WTC11 (cell line): ENCODE results near the gene DGKK. TPM values are rescaled to one million over a fixed set of nuclear protein-coding genes. Genes with fewer than 3 reads are reported as not detected.
"Not testable (repeated sequence)": the region's sequence is repeated elsewhere in the genome, so short reads cannot be mapped to it uniquely, and the experiment has no call there.

ENCODE experiments used
- ATAC-seq: fragments of 200-7000 bp; cut with Tn5 transposase; 2 replicates; pipeline ENCODE4 v1.10.0; 2021; ENCODE audit warnings: mild to moderate bottlenecking, moderate library complexity
- CTCF ChIA-PET: fragments of 300-600 bp; sonication (Branson Sonifier 250); formaldehyde crosslinking; loops from one replicate; lab custom pipeline; 2021; ENCODE audit warnings: antibody characterized with exemption; lab: Charles Lee
- POLR2A ChIA-PET: fragments of 350-600 bp; sonication (Branson Sonifier 250); formaldehyde crosslinking; loops from one replicate; lab custom pipeline; 2021; ENCODE audit warnings: antibody characterized with exemption; lab: Charles Lee
- DNase-seq: peaks from one replicate; pipeline ENCODE4 v3.0.0; 2021; ENCODE audit warnings: low spot score
- H3K27ac Mint-ChIP-seq: 2 replicates; pipeline ENCODE4 v1.8.0; 2021; ENCODE audit warnings: mixed read lengths
- H3K27me3 Mint-ChIP-seq: 2 replicates; pipeline ENCODE4 v1.8.0; 2021; ENCODE audit warnings: low read depth, mild to moderate bottlenecking, moderate library complexity, mixed read lengths
- H3K36me3 Mint-ChIP-seq: 2 replicates; pipeline ENCODE4 v1.8.0; 2021; ENCODE audit warnings: mixed read lengths
- H3K4me1 Mint-ChIP-seq: 2 replicates; pipeline ENCODE4 v1.8.0; 2022; ENCODE audit warnings: mixed read lengths
- H3K4me3 Mint-ChIP-seq: 2 replicates; pipeline ENCODE4 v1.8.0; 2021; ENCODE audit warnings: mild to moderate bottlenecking, moderate library complexity, mixed read lengths
- H3K9me3 Mint-ChIP-seq: 2 replicates; pipeline ENCODE4 v1.8.0; 2021; ENCODE audit warnings: mixed read lengths
- CBFB ChIP-seq: sonication (generic); formaldehyde crosslinking; IDR thresholded peaks from 2 replicates; pipeline ENCODE4 v1.8.1; 2022; ENCODE audit warnings: mild to moderate bottlenecking, low read depth, missing genetic modification reagents
- CREM ChIP-seq: sonication (generic); formaldehyde crosslinking; IDR thresholded peaks from 2 replicates; pipeline ENCODE4 v1.8.1; 2022; ENCODE audit warnings: mild to moderate bottlenecking, missing genetic modification reagents, moderate library complexity
- ESRRA ChIP-seq: sonication (generic); formaldehyde crosslinking; IDR thresholded peaks from 2 replicates; pipeline ENCODE4 v1.8.1; 2022; ENCODE audit warnings: mild to moderate bottlenecking, missing genetic modification reagents, borderline replicate concordance
- ETV6 ChIP-seq: sonication (generic); formaldehyde crosslinking; IDR thresholded peaks from 2 replicates; pipeline ENCODE4 v1.8.1; 2022; ENCODE audit warnings: mild to moderate bottlenecking, missing genetic modification reagents
- FOXK1 ChIP-seq: sonication (generic); formaldehyde crosslinking; IDR thresholded peaks from 2 replicates; pipeline ENCODE4 v1.8.0; 2022; ENCODE audit warnings: mild to moderate bottlenecking, moderate library complexity, missing genetic modification reagents
- GRHL2 ChIP-seq: fragments of 250-450 bp; sonication (Bioruptor Pico); IDR thresholded peaks from 2 replicates; pipeline ENCODE4 v1.8.0; 2022; ENCODE audit warnings: mild to moderate bottlenecking, moderate library complexity; ENCODE audit not compliant: insufficient replicate concordance, severe bottlenecking
- GTF2I ChIP-seq: fragments of 250-450 bp; sonication (Bioruptor Pico); conservative IDR thresholded peaks from 2 replicates; pipeline ENCODE4 v1.4.0; 2021; ENCODE audit warnings: mild to moderate bottlenecking
- IRF2 ChIP-seq: sonication (generic); formaldehyde crosslinking; IDR thresholded peaks from 2 replicates; pipeline ENCODE4 v1.8.0; 2022; ENCODE audit warnings: low read depth, missing genetic modification reagents, borderline replicate concordance
- KAT7 ChIP-seq: sonication (generic); formaldehyde crosslinking; IDR thresholded peaks from 2 replicates; pipeline ENCODE4 v1.8.1; 2023; ENCODE audit warnings: missing genetic modification reagents, mild to moderate bottlenecking, borderline replicate concordance
- NFE2L1 ChIP-seq: sonication (generic); formaldehyde crosslinking; IDR thresholded peaks from 2 replicates; pipeline ENCODE4 v1.8.1; 2023; ENCODE audit warnings: missing genetic modification reagents
- NFYB ChIP-seq: sonication (generic); formaldehyde crosslinking; conservative IDR thresholded peaks from 2 replicates; pipeline ENCODE4 v1.8.0; 2022; ENCODE audit warnings: low read depth, missing genetic modification reagents
- NR1H2 ChIP-seq: sonication (generic); formaldehyde crosslinking; IDR thresholded peaks from 2 replicates; pipeline ENCODE4 v1.9.0; 2021; ENCODE audit warnings: mild to moderate bottlenecking, moderate library complexity, missing genetic modification reagents
- PRRX2 ChIP-seq: fragments of 250-450 bp; sonication (Bioruptor Pico); IDR thresholded peaks from 2 replicates; pipeline ENCODE4 v1.8.0; 2021; ENCODE audit warnings: mild to moderate bottlenecking
- SMAD4 ChIP-seq: sonication (generic); formaldehyde crosslinking; IDR thresholded peaks from 2 replicates; pipeline ENCODE4 v1.8.0; 2022; ENCODE audit warnings: mild to moderate bottlenecking, missing genetic modification reagents
- TCF7 ChIP-seq: sonication (generic); formaldehyde crosslinking; IDR thresholded peaks from 2 replicates; pipeline ENCODE4 v1.8.0; 2022; ENCODE audit warnings: mild to moderate bottlenecking, low read depth, missing genetic modification reagents, moderate library complexity
- TEAD4 ChIP-seq: sonication (generic); formaldehyde crosslinking; IDR thresholded peaks from 2 replicates; pipeline ENCODE4 v1.8.0; 2022; ENCODE audit warnings: mild to moderate bottlenecking, missing genetic modification reagents
- ZNF121 ChIP-seq: sonication (generic); formaldehyde crosslinking; IDR thresholded peaks from 2 replicates; pipeline ENCODE4 v1.8.0; 2023; ENCODE audit warnings: missing genetic modification reagents
- ZNF219 ChIP-seq: sonication (generic); formaldehyde crosslinking; IDR thresholded peaks from 2 replicates; pipeline ENCODE4 v1.8.0; 2023; ENCODE audit warnings: missing genetic modification reagents, mild to moderate bottlenecking, borderline replicate concordance
- ZNF416 ChIP-seq: fragments of 250-450 bp; sonication (Bioruptor Pico); IDR thresholded peaks from 2 replicates; pipeline ENCODE4 v1.9.0; 2021; ENCODE audit warnings: mild to moderate bottlenecking, inconsistent platforms
- total RNA-seq: library from RNA; stranded (reverse); gene quantifications from 3 replicates; pipeline ENCODE4 v1.2.3, GENCODE V29; 2021
- TF ChIP-seq, protein P1 (sequence below): fragments of 250-450 bp; sonication (Bioruptor Pico); conservative IDR thresholded peaks from 2 replicates; pipeline ENCODE4 v1.9.0; 2021; ENCODE audit warnings: mild to moderate bottlenecking
- TF ChIP-seq, protein P2 (sequence below): sonication (generic); formaldehyde crosslinking; IDR thresholded peaks from 2 replicates; pipeline ENCODE4 v1.8.1; 2023; ENCODE audit warnings: mild to moderate bottlenecking, missing genetic modification reagents, borderline replicate concordance
- TF ChIP-seq, protein P3 (sequence below): fragments of 250-450 bp; sonication (Bioruptor Pico); IDR thresholded peaks from 2 replicates; pipeline ENCODE4 v1.8.0; 2021; ENCODE audit warnings: mild to moderate bottlenecking
- TF ChIP-seq, protein P4 (sequence below): sonication (generic); formaldehyde crosslinking; IDR thresholded peaks from 2 replicates; pipeline ENCODE4 v1.8.1; 2022; ENCODE audit warnings: mild to moderate bottlenecking, moderate library complexity, missing genetic modification reagents
- TF ChIP-seq, protein P5 (sequence below): fragments of 250-450 bp; sonication (Bioruptor Pico); IDR thresholded peaks from 2 replicates; pipeline ENCODE4 v1.9.0; 2021; ENCODE audit warnings: mild to moderate bottlenecking
- TF ChIP-seq, protein P6 (sequence below): sonication (generic); formaldehyde crosslinking; IDR thresholded peaks from 2 replicates; pipeline ENCODE4 v1.8.1; 2022; ENCODE audit warnings: low read depth, missing genetic modification reagents, borderline replicate concordance

DGKK gene
- total RNA-seq, 1 experiment from 2014 or later: 1.9 TPM

DNA sequence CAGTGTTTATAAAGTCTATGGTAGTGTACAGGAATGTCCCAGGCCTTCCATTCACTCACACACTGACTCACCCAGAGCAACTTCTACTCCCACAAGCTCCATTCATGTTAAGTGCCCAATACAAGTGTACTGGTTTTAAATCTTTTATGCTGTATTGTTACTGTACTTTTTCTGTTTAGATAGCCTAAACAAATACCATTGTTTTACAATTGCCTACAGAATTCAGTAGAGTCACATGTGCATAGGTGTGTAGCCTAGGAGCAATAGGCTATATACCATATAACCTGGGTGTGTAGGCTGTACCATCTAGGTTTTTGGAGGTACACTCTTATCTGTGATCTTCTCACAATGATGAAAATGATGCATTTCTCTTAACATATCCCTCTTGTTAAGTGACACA, 126.7 kb downstream of the DGKK start:
- no peaks in the 10 kb centered on the region; the same call in 1 of the 2 replicates for H3K27me3 Mint-ChIP-seq
- no peak overlapping the region for H3K27ac Mint-ChIP-seq
- H3K9me3 Mint-ChIP-seq: 0 out of 2 replicates have a peak, but pooled peaks cover 4% of the 10 kb centered on the region
- no peak for ATAC-seq
- ChIA-PET CTCF (no interaction called here), POLR2A (no interaction called here)
- DNase-seq: no peak
- H3K4me1 Mint-ChIP-seq: no peaks in the 10 kb centered on the region
- no peak overlapping the region for H3K4me3 Mint-ChIP-seq
- TF ChIP-seq ETV6 (CRISPR knock-in tag) (no peak), KAT7 (no peak), NR1H2 (CRISPR knock-in tag) (no peak), ZNF121 (CRISPR knock-in tag) (no peak), ESRRA (no peak), TCF7 (CRISPR knock-in tag) (no peak), ZNF416 (no peak), SMAD4 (CRISPR knock-in tag) (no peak), GTF2I (no peak), NFE2L1 (CRISPR knock-in tag) (no peak), ZNF219 (CRISPR knock-in tag) (no peak)
- TF ChIP-seq, protein P1, sequence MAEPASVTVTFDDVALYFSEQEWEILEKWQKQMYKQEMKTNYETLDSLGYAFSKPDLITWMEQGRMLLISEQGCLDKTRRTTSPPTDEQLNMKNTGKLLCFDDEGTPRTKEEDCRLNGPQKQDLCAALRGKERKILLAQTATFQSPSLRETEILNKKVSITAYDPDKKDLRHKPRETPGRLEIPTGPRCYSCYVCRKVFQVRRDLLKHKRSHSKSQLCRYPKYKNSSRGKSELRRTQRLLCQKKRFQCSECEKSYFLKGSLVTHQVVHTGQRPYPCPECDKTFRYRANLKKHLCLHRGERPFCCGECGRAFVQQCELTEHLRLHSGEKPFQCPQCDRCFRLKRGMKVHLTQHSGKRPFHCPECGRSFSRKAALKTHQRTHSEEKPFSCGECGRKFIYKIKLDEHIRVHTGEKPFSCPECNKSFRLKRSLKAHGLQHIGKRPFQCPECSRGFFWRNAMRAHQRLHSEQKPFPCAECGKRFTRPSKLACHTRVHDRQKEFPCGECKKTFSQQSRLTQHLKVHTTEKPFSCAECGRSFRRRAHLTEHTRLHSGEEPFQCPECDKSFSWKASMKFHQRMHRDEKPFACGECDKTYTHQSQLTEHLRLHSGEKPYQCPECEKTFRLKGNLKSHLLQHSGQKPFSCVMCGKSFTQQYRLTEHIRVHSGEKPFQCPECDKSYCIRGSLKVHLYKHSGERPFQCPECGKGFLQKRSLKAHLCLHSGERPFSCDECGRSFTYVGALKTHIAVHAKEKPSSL (CRISPR knock-in tag): no peak
- TF ChIP-seq, protein P2, sequence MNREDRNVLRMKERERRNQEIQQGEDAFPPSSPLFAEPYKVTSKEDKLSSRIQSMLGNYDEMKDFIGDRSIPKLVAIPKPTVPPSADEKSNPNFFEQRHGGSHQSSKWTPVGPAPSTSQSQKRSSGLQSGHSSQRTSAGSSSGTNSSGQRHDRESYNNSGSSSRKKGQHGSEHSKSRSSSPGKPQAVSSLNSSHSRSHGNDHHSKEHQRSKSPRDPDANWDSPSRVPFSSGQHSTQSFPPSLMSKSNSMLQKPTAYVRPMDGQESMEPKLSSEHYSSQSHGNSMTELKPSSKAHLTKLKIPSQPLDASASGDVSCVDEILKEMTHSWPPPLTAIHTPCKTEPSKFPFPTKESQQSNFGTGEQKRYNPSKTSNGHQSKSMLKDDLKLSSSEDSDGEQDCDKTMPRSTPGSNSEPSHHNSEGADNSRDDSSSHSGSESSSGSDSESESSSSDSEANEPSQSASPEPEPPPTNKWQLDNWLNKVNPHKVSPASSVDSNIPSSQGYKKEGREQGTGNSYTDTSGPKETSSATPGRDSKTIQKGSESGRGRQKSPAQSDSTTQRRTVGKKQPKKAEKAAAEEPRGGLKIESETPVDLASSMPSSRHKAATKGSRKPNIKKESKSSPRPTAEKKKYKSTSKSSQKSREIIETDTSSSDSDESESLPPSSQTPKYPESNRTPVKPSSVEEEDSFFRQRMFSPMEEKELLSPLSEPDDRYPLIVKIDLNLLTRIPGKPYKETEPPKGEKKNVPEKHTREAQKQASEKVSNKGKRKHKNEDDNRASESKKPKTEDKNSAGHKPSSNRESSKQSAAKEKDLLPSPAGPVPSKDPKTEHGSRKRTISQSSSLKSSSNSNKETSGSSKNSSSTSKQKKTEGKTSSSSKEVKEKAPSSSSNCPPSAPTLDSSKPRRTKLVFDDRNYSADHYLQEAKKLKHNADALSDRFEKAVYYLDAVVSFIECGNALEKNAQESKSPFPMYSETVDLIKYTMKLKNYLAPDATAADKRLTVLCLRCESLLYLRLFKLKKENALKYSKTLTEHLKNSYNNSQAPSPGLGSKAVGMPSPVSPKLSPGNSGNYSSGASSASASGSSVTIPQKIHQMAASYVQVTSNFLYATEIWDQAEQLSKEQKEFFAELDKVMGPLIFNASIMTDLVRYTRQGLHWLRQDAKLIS (CRISPR knock-in tag): no peak
- TF ChIP-seq, protein P3, sequence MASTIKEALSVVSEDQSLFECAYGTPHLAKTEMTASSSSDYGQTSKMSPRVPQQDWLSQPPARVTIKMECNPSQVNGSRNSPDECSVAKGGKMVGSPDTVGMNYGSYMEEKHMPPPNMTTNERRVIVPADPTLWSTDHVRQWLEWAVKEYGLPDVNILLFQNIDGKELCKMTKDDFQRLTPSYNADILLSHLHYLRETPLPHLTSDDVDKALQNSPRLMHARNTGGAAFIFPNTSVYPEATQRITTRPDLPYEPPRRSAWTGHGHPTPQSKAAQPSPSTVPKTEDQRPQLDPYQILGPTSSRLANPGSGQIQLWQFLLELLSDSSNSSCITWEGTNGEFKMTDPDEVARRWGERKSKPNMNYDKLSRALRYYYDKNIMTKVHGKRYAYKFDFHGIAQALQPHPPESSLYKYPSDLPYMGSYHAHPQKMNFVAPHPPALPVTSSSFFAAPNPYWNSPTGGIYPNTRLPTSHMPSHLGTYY: no peak
- TF ChIP-seq, protein P4, sequence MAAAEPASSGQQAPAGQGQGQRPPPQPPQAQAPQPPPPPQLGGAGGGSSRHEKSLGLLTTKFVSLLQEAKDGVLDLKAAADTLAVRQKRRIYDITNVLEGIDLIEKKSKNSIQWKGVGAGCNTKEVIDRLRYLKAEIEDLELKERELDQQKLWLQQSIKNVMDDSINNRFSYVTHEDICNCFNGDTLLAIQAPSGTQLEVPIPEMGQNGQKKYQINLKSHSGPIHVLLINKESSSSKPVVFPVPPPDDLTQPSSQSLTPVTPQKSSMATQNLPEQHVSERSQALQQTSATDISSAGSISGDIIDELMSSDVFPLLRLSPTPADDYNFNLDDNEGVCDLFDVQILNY (CRISPR knock-in tag): no peak
- TF ChIP-seq, protein P5, sequence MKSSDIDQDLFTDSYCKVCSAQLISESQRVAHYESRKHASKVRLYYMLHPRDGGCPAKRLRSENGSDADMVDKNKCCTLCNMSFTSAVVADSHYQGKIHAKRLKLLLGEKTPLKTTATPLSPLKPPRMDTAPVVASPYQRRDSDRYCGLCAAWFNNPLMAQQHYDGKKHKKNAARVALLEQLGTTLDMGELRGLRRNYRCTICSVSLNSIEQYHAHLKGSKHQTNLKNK (CRISPR knock-in tag): no peak
- no peaks in the 10 kb centered on the region for H3K36me3 Mint-ChIP-seq

DNA sequence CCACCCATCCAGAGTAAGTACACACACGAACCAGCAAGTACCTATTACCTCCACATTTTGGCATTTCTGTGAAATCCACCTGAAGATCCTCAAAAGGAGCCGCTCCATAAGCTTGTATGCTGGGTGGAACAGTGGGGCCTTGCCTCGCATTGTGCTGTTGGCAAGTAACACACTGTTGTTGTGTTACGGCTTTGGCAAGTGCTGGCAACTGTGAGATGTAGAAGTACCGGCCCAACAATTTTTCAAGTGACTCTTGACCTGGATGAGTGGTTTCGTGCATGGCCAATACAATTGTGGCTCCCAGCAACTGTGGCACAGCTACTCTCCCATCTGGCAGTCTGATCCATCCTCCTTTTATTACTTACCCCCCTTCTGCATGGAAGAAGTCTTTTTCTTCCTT, 137.3 kb downstream of the DGKK start:
- ATAC-seq: no peak
- Mint-ChIP-seq H3K27me3 (no peaks in the 10 kb centered on the region; the same call in 1 of the 2 replicates), H3K27ac (no peak overlapping the region), H3K36me3 (peaks cover 6% of the 10 kb centered on the region), H3K9me3 (peaks cover 9% of the 10 kb centered on the region), H3K4me1 (no peaks in the 10 kb centered on the region), H3K4me3 (no peak overlapping the region)
- TF ChIP-seq CREM (CRISPR knock-in tag) (no peak), NFYB (CRISPR knock-in tag) (no peak), GRHL2 (no peak), TEAD4 (no peak), IRF2 (CRISPR knock-in tag) (no peak), FOXK1 (CRISPR knock-in tag) (no peak), PRRX2 (CRISPR knock-in tag) (no peak), SMAD4 (CRISPR knock-in tag) (no peak), GTF2I (no peak), CBFB (no peak)
- TF ChIP-seq, protein P6, sequence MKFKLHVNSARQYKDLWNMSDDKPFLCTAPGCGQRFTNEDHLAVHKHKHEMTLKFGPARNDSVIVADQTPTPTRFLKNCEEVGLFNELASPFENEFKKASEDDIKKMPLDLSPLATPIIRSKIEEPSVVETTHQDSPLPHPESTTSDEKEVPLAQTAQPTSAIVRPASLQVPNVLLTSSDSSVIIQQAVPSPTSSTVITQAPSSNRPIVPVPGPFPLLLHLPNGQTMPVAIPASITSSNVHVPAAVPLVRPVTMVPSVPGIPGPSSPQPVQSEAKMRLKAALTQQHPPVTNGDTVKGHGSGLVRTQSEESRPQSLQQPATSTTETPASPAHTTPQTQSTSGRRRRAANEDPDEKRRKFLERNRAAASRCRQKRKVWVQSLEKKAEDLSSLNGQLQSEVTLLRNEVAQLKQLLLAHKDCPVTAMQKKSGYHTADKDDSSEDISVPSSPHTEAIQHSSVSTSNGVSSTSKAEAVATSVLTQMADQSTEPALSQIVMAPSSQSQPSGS (CRISPR knock-in tag): no peak
- POLR2A ChIA-PET: no interaction called here
- CTCF ChIA-PET: interaction anchor here (1.0 to 1.3 kb wide), 4 partner anchors 38 to 266 kb away, joined by 3 to 5 read pairs (median 3); no protein-coding TSS in a partner anchor
- no peak for DNase-seq

DNA sequence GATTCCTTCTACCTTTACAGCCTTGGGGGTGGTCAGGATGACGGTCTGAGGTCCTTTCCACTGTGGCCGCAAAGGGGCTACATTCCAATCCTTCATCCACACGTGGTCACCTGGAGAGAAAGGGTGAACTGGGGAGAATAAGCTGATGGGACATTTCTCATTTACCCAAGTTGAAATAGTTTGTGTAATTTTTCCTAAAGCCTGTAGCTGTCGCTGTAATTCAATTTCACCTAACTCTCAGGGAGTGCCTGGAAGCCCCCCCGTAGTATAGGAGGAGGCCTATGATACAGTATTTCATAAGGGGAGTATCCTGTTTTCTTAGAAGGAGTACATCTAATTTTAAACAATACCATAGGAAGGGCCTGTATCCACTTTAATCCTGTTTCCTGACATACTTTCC, 138.0 kb downstream of the DGKK start:
- ATAC-seq, H3K9me3 Mint-ChIP-seq, H3K4me1 Mint-ChIP-seq, DNase-seq, H3K27me3 Mint-ChIP-seq, POLR2A ChIA-PET, H3K4me3 Mint-ChIP-seq, H3K27ac Mint-ChIP-seq, H3K36me3 Mint-ChIP-seq: not testable (repeated sequence)
- CTCF ChIA-PET: interaction anchor here (0.6 to 1.1 kb wide), 4 partner anchors 37 to 267 kb away, joined by 3 to 5 read pairs (median 3); no protein-coding TSS in a partner anchor
